GM19455 (cell line): Measurements from ENCODE around the gene MAN2B2.

ENCODE experiments used
- ATAC-seq: cut with Tn5 transposase; IDR thresholded peaks from one replicate; pipeline ENCODE4 v1.9.1; 2021; ENCODE audit not compliant: unreplicated experiment

MAN2B2 gene

DNA sequence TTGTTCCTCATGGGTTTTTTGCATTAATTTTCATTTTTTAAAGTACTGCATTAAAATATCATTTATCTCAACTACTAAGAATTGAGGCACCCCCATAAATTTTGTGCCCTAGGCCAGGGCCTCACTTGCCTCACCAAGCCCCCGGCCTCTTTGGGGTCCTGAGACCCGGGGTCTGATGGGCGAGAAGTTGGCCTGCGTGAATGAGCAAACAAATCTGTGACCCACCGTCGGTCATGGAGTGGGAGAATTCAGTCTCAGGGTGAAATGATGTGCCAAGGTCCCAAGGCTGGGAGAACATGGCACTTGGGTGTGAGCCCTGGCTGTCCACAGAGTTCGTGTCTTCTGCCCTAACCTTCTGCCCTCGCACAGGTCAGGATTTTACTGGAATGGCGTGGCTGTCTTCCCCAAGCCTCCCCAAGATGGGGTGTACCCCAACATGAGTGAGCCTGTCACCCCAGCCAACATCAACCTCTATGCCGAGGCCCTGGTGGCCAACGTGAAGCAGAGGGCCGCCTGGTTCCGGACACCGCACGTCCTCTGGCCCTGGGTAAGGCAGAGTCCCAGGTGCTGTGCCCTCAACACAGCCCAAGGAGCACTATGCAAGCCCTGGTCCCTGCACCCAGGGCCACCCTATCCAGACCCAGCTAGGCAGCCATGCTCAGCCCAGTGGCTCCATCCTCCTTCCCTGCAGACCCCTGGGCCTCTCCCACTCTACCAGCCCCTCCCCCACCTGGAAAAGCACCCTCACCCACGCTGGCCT lies 18.0 kb downstream of the MAN2B2 start:
- ATAC-seq, result no peak

GRCh38 chr4:6594341-6594740 lies 19.4 kb downstream of the MAN2B2 start:
- ATAC-seq, result no peak

DNA sequence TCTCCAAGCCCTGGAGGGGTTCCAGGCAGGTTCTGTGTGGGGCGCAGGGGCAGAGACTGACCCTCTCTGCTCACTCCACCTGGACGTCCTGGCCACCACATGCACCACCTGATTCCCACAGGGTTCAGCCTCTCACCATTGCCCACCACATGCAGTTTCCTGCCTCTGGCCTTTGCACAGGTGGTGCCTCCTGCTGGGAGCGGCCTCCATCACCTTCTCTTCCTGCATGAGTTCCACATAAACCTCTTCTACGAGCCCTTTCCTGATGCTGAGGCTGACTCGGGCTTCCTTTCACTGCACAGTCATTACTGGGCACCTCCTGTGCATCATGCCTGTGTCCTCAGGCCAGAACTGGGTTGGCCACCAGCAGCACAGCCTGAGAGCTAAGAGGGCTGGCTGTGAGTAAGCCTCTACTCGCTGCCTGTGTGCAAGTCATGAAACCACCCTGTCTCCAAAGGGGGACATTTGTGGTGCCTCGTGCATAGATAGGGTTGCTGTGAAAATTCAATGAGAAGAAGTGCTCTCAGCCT lies 19.9 kb downstream of the MAN2B2 start:
- ATAC-seq, result no peak

DNA sequence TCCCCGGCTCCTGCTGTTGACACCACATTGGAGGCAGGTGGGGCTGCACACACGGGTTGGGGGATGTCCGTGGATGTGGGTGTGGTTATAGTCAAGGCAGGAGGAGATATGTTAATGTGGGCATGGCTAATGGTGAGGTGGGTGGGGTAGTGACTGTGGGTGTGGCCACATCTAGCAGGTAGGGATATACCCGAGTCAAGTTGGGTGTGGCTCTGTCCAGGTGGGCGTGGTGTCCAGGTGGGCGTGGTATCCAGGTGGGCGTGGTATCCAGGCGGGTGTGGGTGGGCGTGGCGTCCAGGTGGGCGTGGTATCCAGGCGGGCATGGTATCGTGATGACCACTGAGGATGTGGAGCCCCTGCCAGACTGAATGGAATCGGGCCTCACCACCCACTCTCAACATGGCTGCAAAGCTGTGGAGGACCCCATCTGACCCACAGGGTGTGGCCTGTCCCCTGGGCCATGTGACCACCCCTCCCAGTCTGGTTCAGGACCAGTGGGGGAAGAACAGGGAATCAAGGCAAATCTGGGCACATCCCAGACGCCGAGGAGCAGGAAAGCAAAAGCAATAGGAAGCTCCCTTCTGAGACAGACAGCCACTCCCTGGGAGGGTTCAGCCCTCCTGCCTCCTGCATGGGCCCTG lies 21.0 kb downstream of the MAN2B2 start:
- ATAC-seq, result no peak

DNA sequence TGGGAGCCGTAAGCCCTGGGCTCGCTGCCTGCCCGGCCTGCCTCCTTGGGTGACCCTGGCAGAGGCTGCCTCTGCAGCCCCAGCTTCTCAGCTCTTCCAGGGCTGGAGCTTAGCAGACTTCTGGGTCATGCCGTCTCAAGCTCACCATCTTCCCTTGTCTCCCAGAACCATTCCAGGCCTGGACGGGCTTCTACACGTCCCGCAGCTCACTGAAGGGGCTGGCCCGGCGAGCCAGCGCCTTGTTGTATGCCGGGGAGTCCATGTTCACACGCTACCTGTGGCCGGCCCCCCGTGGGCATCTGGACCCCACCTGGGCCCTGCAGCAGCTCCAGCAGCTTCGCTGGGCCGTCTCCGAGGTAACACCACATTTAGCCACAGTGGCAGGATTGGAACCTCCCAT lies 22.0 kb downstream of the MAN2B2 start:
- no peak for ATAC-seq

DNA sequence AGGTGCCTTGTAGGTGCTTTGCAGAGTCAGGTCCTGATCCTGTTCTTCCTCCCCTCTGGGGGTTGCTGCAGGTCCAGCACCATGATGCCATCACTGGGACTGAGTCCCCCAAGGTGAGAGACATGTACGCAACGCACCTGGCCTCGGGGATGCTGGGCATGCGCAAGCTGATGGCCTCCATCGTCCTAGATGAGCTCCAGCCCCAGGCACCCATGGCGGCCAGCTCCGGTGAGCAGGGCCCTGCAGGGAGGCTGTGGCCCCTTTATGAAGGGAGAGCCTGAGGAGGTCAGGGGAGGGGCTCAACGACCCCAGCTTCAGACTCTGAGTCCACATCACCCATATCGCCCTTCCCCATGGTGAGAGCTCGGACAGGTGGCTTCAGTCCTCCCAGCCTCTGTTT lies 23.1 kb downstream of the MAN2B2 start:
- no peak for ATAC-seq

DNA sequence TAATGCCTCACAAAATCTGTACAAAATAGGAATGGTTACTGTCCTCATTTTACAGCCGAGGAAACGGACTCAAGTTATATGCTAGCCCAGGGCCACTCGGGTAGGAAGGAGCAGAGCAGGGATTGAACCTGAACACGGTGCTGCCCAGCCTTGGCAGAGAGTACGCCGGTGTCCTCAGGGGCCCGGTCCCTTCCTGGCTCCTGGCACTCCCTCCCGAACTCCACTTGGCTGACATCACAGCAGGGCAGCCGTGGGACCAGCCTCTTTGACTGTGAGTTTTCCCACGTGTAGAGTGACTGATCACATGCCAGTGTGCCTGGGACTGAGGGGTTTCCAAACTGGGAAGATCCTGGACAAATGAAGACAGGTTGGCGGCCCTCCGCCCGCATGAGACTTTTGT lies 23.7 kb downstream of the MAN2B2 start:
- ATAC-seq, result no peak

DNA sequence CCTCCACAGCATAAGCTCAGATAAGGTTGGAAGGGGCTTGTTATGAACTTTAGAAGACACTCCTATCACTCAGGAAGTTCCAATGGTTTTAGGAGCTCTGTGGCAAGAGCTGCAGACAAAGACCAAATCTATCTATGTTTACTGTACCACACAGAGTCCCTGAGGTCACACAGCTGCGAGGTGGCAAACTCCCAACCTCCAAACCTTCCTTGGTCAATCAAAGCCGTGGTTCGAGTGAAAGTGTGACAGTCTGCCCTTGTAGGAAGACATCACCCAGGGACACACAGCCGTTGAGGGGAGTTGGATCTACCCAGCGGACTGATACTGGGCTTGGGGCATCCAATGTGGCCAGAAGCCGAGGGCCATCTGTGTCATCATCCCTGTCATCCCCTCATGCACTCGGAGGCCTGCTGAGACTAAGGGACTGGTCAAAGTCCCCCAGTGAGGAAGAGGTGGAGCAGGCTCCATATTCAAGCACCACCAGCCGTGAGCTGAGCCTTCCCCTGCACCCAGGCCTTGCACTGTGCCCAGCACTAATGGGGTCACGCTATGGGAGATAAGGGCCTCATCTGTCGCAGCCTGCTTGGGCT lies 26.8 kb downstream of the MAN2B2 start:
- no peak for ATAC-seq

- no peak for ATAC-seq
These were observed 27.3 kb downstream of the MAN2B2 start for GRCh38 chr4:6602289-6602688.

- ATAC-seq, result no peak
These were observed 28.1 kb downstream of the MAN2B2 start for GRCh38 chr4:6603128-6603527.

GRCh38 chr4:6605114-6605513 lies 30.1 kb downstream of the MAN2B2 start:
- no peak for ATAC-seq

- ATAC-seq, result no peak
These were observed 30.6 kb downstream of the MAN2B2 start for GRCh38 chr4:6605605-6606004.

GRCh38 chr4:6606465-6607235 lies 31.7 kb downstream of the MAN2B2 start:
- ATAC-seq, result no peak

- ATAC-seq, result no peak
These were observed 32.5 kb downstream of the MAN2B2 start for GRCh38 chr4:6607368-6608055.

- ATAC-seq, result no peak
These were observed 33.9 kb downstream of the MAN2B2 start for GRCh38 chr4:6608758-6609414.

GRCh38 chr4:6609415-6610079 lies 34.6 kb downstream of the MAN2B2 start:
- no peak for ATAC-seq

- no peak for ATAC-seq
These were observed 36.0 kb downstream of the MAN2B2 start for GRCh38 chr4:6610856-6611430.

DNA sequence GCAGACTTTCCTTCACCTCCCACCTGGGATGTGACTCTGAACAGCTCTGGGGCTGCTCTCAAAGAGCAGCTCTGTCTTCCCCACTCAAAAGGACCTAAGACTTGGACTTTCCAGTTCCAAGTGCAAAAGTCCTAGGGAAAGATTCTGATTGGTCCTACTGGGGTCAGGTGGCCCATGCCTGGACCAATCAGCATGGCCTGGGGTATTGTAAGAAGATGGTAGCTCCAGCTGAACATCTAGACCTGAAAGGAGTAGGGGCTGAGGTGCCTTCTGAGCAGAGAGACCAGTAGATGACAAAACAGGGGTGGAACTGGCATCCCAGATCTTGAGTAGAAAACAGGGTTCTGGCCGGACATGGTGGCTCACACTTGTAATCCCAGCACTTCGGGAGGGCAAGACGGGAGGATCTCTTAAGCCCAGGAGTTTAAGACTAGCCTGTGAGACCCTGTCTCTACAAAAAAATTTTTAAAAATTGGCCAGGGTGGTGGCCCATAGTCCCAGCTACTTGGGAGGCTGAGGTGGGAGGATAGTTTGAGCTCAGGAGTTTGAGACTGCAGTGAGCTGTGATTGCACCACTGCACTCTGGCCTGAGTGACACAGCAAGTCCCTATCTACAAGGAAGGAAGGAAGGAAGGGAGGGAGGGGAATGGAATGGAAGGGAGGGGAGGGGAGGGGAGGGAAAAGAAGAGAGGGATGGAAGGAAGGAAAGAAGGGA lies 38.1 kb downstream of the MAN2B2 start:
- ATAC-seq, result no peak
